ENCODE data around the gene EIF2S3B.
"Not testable (repeated sequence)": the region's sequence is repeated elsewhere in the genome, so short reads cannot be mapped to it uniquely, and the experiment has no call there.

The EIF2S3B gene

DNA sequence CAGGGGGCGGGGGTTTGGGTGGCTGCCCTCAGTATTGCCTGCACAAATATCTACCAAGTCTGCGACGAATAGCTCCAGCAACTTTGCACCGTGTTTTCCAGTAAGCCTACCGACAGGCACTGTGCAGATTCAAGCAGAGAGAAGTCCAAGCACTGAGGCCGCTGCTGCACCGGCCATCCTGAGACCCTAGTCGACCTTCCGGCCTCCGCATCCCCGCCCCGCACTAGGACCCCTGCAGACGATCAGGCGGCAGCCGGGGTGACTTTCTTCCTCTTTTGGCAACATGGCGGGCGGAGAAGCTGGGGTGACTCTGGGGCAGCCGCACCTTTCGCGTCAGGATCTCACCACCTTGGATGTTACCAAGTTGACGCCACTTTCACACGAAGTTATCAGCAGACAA, at the start of gene EIF2S3B:
TSS of gene EIF2S3B (plus strand) at position 271 of the 400 bp plus-strand sequence. CDS start at position 284, 13 bp downstream.
- no peak for DNase-seq

DNA sequence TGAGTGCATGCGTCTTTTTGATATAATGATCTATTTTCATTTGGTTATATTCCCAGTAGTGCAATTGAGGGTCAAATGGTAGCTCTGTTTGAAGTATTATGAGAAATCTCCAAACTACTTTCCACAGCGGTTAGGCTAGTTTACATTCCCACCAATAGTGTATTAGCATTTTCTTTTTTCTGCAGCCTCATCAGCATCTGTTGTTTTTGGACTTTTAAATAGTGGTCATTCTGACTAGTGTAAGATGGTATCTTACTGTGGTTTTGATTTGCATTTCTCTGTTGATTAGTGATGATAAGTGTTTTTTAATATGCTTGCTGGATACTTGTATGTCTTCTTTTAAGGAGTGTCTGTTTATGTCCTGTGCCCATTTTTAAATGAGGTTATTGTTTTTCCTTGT, 48.8 kb upstream of the EIF2S3B start:
- DNase-seq, result no peak

DNA sequence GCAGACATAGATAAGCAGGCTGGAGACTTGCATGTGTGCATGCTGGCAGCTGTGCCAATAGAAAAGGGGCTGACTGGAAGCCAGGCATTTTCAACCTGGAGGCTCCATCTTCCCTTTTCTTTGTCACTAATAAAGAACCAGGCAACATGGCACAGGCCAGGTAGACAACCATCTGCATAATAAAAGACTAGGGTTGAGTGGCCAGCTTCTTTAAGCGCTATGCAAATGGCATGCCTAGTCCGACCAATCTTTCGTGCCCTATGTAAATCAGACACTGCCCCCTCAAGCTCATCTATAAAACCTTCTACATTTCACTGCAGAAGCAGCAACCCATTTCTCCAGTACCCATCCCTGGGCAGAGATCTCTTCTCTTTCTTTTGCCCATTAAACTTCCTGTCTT, 47.9 kb upstream of the EIF2S3B start:
- no peak for DNase-seq

- no peak for DNase-seq
Observed at GRCh38 chr12:10466311-10466710, 39.4 kb upstream of the EIF2S3B start.

DNA sequence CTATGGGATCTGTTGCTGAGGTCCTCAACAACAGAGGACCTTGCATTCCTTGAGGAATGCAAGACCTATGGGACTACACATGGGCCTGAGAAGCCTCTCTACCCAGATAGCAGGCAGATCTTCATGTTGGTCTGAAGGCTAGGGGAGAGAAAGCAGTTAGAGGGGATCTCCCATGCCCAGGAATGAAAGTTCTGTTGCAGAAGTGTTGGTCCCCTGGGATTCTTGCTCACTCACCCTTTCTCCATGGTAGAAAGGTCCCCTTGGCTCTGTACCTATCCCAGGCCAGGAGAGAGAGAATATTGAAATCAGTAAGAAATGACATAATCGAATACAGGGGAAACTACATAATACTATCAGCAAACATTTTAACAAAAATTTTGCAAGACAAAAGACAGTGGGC, 36.0 kb upstream of the EIF2S3B start:
- no peak for DNase-seq

DNA sequence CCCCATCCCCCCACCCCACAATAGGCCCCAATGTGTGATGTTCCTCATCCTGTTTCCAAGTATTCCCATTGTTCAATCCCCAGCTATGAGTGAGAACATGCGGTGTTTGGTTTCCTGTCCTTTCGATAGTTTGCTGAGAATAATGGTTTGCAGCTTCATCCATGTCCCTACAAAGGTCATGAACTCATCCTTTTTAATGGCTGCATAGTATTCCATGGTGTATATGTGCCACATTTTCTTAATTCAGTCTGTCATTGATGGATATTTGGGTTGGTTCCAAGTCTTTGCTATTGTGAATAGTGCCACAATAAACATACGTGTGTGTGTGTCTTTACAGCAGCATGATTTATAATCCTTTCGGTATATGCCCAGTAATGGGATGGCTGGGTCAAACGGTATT, 32.9 kb upstream of the EIF2S3B start:
- DNase-seq, result not testable (repeated sequence)

- DNase-seq, result not testable (repeated sequence)
Observed at GRCh38 chr12:10481901-10482300, 23.8 kb upstream of the EIF2S3B start.

DNA sequence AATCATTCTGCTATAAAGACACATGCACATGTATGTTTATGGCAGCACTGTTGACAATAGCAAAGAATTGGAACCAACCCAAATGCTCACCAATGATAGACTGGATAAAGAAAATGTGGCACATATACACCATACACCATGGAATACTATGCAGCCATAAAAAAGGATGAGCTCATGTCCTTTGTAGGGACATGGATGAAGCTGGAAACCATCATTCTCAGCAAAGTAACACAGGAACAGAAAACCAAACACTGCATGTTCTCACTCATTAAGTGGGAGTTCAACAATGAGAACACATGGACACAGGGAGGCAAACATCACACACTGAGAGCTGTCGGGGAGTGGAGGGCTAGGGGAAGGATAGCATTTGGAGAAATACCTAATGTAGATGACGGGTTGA, 18.4 kb upstream of the EIF2S3B start:
- not testable (repeated sequence) for DNase-seq

DNA sequence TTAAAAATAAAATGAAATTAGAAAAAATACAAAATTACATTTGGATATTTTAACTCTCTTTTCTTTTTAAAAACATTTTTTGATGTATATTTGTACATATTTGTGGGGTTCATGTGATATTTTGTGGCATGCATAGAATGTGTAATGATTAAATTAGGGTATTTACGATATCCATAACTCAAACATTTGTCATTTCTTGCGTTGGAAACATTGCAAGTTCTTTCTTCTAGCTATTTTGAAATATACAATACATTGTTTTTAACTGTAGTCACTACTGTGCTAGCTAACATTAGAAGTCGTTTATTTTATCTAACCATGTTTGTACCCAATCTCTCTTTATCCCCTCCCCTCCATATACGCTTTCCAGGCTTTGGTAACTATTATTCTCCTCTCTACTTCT, 13.9 kb upstream of the EIF2S3B start:
- no peak for DNase-seq

- no peak for DNase-seq
Observed at GRCh38 chr12:10497602-10498001, 8.1 kb upstream of the EIF2S3B start.

- no peak for DNase-seq
Observed at GRCh38 chr12:10498042-10498441, 7.6 kb upstream of the EIF2S3B start.

GRCh38 chr12:10501030-10501429, 4.7 kb upstream of the EIF2S3B start:
- DNase-seq, result peak; percentile 7

DNA sequence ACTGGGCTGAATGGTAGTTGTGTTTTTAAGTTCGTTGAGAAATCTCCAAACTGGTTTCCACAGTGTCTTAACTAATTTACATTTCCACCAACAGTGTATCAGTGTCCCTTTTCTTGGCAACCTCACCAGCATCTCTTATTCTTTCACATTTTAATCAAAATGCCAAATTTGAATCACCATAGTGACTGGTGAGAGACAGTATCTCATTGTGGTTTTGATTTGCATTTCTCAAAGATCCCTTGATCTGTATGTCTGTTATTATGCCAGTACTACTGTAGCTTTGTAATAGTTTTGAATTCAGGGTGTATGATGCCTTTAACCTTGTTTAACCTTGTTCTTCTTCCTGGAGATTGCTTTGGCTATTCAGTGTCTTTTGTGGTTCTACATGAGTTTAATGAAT, 2.2 kb upstream of the EIF2S3B start:
- DNase-seq, result no peak

DNA sequence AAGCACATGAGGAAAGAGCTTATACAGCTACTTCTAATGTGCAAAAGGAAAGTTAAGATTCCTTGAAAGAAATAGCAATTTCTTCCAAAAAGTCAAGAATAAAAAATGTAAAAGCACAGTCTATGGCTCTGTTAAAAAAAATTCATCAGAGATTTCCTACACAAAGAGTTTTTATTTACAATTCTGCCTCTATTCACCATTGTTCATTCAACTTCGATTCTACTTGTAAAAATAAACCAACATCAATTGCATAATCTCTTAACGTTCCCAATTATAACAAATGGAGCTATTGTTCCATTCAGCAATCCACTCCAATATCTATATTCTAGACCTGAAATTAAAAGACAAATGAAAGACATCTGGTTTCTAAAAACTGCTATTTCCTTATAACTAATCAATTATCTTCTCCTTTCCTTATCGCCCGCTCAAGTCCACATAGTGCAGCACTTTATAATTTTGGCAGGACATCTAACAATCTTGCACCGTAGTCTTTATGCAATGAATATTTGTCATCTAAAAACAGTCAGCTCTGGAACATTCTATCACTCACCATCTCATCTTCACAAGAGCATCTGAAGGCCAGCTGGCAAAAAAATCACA, 6.2 kb downstream of the EIF2S3B start:
- DNase-seq, result no peak

DNA sequence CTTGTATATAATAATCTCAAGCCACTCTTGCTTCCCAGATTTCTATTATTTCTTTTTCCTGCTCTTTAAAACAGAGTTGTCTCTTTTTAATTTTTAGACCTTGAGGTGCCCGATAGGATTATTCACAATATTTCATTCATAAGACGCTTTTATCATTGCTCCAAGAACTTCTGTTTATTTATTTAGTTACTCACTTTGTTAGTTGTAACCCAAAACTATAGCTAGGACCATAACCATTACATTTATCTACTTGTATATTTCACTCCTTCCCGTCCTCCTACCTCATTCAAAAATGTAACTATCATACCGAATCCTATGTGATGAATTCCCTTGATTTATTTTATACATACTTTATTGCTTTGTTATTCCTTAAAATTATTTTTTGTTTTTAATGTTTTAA, 7.1 kb downstream of the EIF2S3B start:
- DNase-seq, result no peak

GRCh38 chr12:10521555-10521954, 15.9 kb downstream of the EIF2S3B start:
- no peak for DNase-seq

- no peak for DNase-seq
Observed at GRCh38 chr12:10528174-10528953, 22.7 kb downstream of the EIF2S3B start.

- DNase-seq, result no peak
Observed at GRCh38 chr12:10529603-10530002, 23.9 kb downstream of the EIF2S3B start.

DNA sequence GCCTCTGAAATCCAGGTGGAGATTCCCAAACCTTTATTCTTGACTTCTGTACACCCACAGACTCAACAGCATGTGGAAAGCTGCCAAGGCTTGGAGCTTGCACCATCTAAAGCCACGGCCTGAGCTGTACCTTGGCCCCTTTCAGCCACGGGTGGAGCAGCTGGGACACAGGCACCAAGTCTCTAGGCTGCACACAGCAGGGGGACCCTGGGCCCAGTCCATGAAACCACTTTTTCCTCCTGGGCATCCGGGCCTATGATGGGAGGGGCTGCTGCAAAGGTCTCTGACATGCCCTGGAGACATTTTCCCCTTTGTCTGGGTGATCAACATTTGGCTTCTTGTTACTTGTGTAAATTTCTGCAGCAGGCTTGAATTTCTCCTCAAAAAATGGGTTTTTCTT, 32.0 kb downstream of the EIF2S3B start:
- no peak for DNase-seq

- DNase-seq, result no peak
Observed at GRCh38 chr12:10540776-10541205, 35.1 kb downstream of the EIF2S3B start.

DNA sequence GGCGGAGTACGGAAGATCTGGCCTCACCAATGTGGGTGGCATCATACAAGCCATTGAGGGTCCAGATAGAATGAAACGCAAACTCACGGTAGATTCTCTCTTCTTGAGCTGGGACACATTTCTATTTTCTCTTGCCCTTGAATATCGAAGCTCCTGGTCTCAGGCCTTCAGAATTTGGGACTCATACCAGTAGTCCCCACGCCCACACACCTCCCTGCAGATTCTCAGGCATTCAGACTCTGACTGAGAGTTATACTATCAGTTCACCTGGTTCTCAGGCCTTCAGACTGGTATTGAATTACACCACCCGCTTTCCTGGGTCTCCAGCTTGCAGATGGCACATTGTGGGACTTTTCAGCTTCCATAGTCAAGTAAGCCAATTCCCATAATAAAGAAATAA, 37.8 kb downstream of the EIF2S3B start:
- DNase-seq, result no peak

DNA sequence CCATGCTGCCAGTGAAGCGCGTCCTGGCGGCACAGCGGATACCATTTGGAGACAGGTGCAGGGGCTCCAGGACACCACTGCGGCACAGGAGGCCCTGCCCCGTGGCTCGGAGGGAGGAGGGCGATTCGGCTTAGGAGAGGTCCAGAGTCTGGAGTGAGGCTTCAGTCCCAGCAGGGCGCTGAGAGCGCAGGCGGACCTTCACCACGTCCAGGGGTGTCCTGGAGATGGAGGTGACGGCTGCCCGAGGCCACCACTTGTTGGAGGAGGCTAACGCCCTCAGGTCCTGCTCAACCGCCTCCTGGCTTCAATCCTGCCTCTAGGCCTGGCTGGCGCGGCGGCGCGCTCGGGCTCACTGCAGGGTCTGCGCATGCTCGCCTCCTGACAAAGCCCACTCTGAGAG, 45.7 kb downstream of the EIF2S3B start:
- DNase-seq, result no peak

GRCh38 chr12:10553148-10553547, 47.5 kb downstream of the EIF2S3B start:
- DNase-seq, result no peak

- no peak for DNase-seq
Observed at GRCh38 chr12:10554228-10554755, 48.6 kb downstream of the EIF2S3B start.
